ENCODE results near the gene GRID2. TPM values are rescaled to one million over a fixed set of nuclear protein-coding genes. Genes with fewer than 3 reads are reported as not detected.

The GRID2 gene
- total and polyA plus RNA-seq, 10 of the 15 experiments (the other 5 are each of a cell fraction or from before 2014, with no cell fraction given): not detected

- CTCF ChIA-PET: interaction anchor here (0.8 to 2.0 kb wide), 4 partner anchors 21 to 64 kb away, joined by 3 to 9 read pairs (median 4); no protein-coding TSS in a partner anchor
- in situ Hi-C loops (cut with MboI) (no loop called here), intact Hi-C loops (cut with micrococcal nuclease; ENCODE audit: unreplicated experiment) (no loop called here)
- BruUV-seq (replicated peaks): no TSS peak
- no peak overlapping the region for H3K27ac ChIP-seq (ENCODE audit: control insufficient read depth, insufficient read depth)
- no peak overlapping the region for H3K4me3 ChIP-seq
- TF ChIP-seq TCF12 (IDR thresholded peaks at IDR 0.05; ENCODE audit: low read depth, low read length) (no peak), CHD4 (IDR thresholded peaks at IDR 0.05) (no peak), STAT3 (IDR thresholded peaks at IDR 0.05; ENCODE audit: low read depth, low read length) (no peak), IKZF1 (conservative IDR thresholded peaks at IDR 0.05) (no peak), EED (IDR thresholded peaks at IDR 0.05; ENCODE audit: low read depth) (no peak), HCFC1 (IDR thresholded peaks at IDR 0.05; ENCODE audit: low read length) (no peak), NR2C2 (IDR thresholded peaks at IDR 0.05; ENCODE audit: borderline replicate concordance, control insufficient read depth, insufficient read length, low read depth) (no peak), PAX5 (IDR thresholded peaks at IDR 0.05; ENCODE audit: borderline replicate concordance, low read depth, low read length) (no peak), FOXM1 (IDR thresholded peaks at IDR 0.05; ENCODE audit: low read depth, low read length) (no peak), SMAD5 (IDR thresholded peaks at IDR 0.05; ENCODE audit: low read depth) (no peak), ESRRA (IDR thresholded peaks at IDR 0.05; ENCODE audit: low read length) (no peak)
- TF ChIP-seq, protein P1, sequence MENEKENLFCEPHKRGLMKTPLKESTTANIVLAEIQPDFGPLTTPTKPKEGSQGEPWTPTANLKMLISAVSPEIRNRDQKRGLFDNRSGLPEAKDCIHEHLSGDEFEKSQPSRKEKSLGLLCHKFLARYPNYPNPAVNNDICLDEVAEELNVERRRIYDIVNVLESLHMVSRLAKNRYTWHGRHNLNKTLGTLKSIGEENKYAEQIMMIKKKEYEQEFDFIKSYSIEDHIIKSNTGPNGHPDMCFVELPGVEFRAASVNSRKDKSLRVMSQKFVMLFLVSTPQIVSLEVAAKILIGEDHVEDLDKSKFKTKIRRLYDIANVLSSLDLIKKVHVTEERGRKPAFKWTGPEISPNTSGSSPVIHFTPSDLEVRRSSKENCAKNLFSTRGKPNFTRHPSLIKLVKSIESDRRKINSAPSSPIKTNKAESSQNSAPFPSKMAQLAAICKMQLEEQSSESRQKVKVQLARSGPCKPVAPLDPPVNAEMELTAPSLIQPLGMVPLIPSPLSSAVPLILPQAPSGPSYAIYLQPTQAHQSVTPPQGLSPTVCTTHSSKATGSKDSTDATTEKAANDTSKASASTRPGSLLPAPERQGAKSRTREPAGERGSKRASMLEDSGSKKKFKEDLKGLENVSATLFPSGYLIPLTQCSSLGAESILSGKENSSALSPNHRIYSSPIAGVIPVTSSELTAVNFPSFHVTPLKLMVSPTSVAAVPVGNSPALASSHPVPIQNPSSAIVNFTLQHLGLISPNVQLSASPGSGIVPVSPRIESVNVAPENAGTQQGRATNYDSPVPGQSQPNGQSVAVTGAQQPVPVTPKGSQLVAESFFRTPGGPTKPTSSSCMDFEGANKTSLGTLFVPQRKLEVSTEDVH (IDR thresholded peaks at IDR 0.05; ENCODE audit: low read depth, partially characterized antibody): no peak
- TF ChIP-seq, protein P2, sequence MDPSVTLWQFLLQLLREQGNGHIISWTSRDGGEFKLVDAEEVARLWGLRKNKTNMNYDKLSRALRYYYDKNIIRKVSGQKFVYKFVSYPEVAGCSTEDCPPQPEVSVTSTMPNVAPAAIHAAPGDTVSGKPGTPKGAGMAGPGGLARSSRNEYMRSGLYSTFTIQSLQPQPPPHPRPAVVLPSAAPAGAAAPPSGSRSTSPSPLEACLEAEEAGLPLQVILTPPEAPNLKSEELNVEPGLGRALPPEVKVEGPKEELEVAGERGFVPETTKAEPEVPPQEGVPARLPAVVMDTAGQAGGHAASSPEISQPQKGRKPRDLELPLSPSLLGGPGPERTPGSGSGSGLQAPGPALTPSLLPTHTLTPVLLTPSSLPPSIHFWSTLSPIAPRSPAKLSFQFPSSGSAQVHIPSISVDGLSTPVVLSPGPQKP (IDR thresholded peaks at IDR 0.05; ENCODE audit: low read depth, low read length): no peak
- TF ChIP-seq, protein P3, sequence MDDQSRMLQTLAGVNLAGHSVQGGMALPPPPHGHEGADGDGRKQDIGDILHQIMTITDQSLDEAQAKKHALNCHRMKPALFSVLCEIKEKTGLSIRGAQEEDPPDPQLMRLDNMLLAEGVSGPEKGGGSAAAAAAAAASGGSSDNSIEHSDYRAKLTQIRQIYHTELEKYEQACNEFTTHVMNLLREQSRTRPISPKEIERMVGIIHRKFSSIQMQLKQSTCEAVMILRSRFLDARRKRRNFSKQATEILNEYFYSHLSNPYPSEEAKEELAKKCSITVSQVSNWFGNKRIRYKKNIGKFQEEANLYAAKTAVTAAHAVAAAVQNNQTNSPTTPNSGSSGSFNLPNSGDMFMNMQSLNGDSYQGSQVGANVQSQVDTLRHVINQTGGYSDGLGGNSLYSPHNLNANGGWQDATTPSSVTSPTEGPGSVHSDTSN (IDR thresholded peaks at IDR 0.05; ENCODE audit: insufficient replicate concordance, low read depth, low read length): no peak
- DNase-seq (ENCODE audit: low read depth, low spot score) (no peak), FAIRE-seq (no peak), ATAC-seq (no peak)
- no peaks in the 10 kb centered on the region for H3K79me2 ChIP-seq (ENCODE audit: control insufficient read depth, insufficient read depth, low read length)
- no peaks in the 10 kb centered on the region for H3K9me3 ChIP-seq (replicated peaks; ENCODE audit: control insufficient read depth, insufficient read depth, low read length)
- POLR2A ChIA-PET: no interaction called here
- no peaks in the 10 kb centered on the region; a peak in 1 of 4 replicates for H3K27me3 ChIP-seq (replicated peaks in 1 of 2; ENCODE audit: control insufficient read depth in 2 of 2, insufficient read depth in 2 of 2, low read length in 1 of 2)
- H3K4me1 ChIP-seq (ENCODE audit: control insufficient read depth, insufficient read depth, low read length): no peaks in the 10 kb centered on the region
- H3K4me2 ChIP-seq (ENCODE audit: control insufficient read depth, insufficient read depth): no peak overlapping the region
- 0% methylated on average over 1 of the region's 1 CpG for WGBS (ENCODE audit: insufficient coverage, insufficient replicate concordance, low lambda C conversion rate, missing lambda C conversion rate)
- no peak overlapping the region for H2AFZ ChIP-seq (ENCODE audit: control insufficient read depth, low read depth, low read length)
- H3K36me3 ChIP-seq (ENCODE audit: control insufficient read depth in 2 of 2, insufficient read depth in 2 of 2, low read length in 1 of 2): no peaks in the 10 kb centered on the region
- no peaks in the 10 kb centered on the region for H4K20me1 ChIP-seq (ENCODE audit: control insufficient read depth, insufficient read depth)
- SMC1A ChIA-PET (ENCODE audit: uncharacterized antibody, unreplicated experiment): interaction anchor here (1.0 to 2.3 kb wide), 5 partner anchors 9 to 317 kb away, joined by 3 to 7 read pairs (median 3); no protein-coding TSS in a partner anchor
- no peak overlapping the region for H3K9ac ChIP-seq (ENCODE audit: control insufficient read depth, insufficient read depth, low read length)
- RAD21 ChIA-PET (ENCODE audit: unreplicated experiment): interaction anchor here (1.0 to 1.4 kb wide), 2 partner anchors 9 to 59 kb away, joined by 4 read pairs; no protein-coding TSS in a partner anchor
Measured at GRCh38 chr4:93770201-93770600, 1466.4 kb downstream of the GRID2 start.

Data from GM12878 (cell line).